OCI-LY3 (cell line): ENCODE measurements around the gene CAMTA1.

Source experiments
- H2AFZ ChIP-seq: fragments of 200-600, 300-600 bp; shearing (Covaris generic); 2 replicates; pipeline ENCODE4 v1.6.0; 2014; ENCODE audit warnings: antibody characterized with exemption, low read depth, low read length
- H3K27ac ChIP-seq: fragments of 200-600, 300-600 bp; sonication (generic); 2 replicates; pipeline ENCODE4 v1.5.1; 2014; ENCODE audit warnings: mild to moderate bottlenecking, low read length, moderate library complexity, mixed read lengths
- H3K27me3 ChIP-seq: fragments of 200-600, 300-600 bp; sonication (generic); 2 replicates; pipeline ENCODE4 v1.6.1; 2014; ENCODE audit warnings: low read depth, low read length, mixed read lengths
- H3K36me3 ChIP-seq: fragments of 200-600, 300-600 bp; sonication (generic); replicated peaks from 2 replicates; pipeline ENCODE3; 2014; ENCODE audit warnings: low read depth, low read length, mixed read lengths
- H3K4me1 ChIP-seq: fragments of 300-600, 200-600 bp; sonication (generic); 2 replicates; pipeline ENCODE4 v1.6.1; 2014; ENCODE audit warnings: low read length, mixed read lengths
- H3K4me2 ChIP-seq: fragments of 200-600, 300-600 bp; sonication (generic); 2 replicates; pipeline ENCODE4 v1.6.1; 2014; ENCODE audit warnings: low read length, mixed read lengths
- H3K4me3 ChIP-seq: fragments of 300-600, 200-600 bp; sonication (generic); 2 replicates; pipeline ENCODE4 v1.5.1; 2014; ENCODE audit warnings: antibody characterized with exemption, mild to moderate bottlenecking, low read length, moderate library complexity
- H3K79me2 ChIP-seq: fragments of 300-600, 200-600 bp; shearing (Covaris generic); 2 replicates; pipeline ENCODE4 v1.6.1; 2014; ENCODE audit warnings: mild to moderate bottlenecking, low read length, mixed read lengths
- H3K9ac ChIP-seq: fragments of 300-600, 200-600 bp; shearing (Covaris generic); 2 replicates; pipeline ENCODE4 v1.6.0; 2014; ENCODE audit warnings: mild to moderate bottlenecking, low read length, moderate library complexity
- H3K9me3 ChIP-seq: fragments of 200-600, 300-600 bp; shearing (Covaris generic); 2 replicates; pipeline ENCODE4 v1.6.1; 2014; ENCODE audit warnings: low read length, mixed read lengths; ENCODE audit not compliant: insufficient read depth
- H4K20me1 ChIP-seq: fragments of 200-600, 300-600 bp; sonication (generic); 2 replicates; pipeline ENCODE4 v1.6.1; 2016; ENCODE audit warnings: low read length, mixed read lengths; ENCODE audit not compliant: insufficient read depth
- EZH2phosphoT487 ChIP-seq: fragments of 200-600 bp; shearing (Covaris generic); IDR thresholded peaks from 2 replicates; pipeline ENCODE4 v1.6.1; 2018; ENCODE audit warnings: antibody characterized with exemption, mixed run types, low read depth
- TF ChIP-seq, protein P1 (sequence below): fragments of 200-600, 300-600 bp; sonication (generic); IDR thresholded peaks from 2 replicates; pipeline ENCODE4 v1.5.1; 2014; ENCODE audit warnings: antibody characterized with exemption, low read length, low read depth

CAMTA1 gene

DNA sequence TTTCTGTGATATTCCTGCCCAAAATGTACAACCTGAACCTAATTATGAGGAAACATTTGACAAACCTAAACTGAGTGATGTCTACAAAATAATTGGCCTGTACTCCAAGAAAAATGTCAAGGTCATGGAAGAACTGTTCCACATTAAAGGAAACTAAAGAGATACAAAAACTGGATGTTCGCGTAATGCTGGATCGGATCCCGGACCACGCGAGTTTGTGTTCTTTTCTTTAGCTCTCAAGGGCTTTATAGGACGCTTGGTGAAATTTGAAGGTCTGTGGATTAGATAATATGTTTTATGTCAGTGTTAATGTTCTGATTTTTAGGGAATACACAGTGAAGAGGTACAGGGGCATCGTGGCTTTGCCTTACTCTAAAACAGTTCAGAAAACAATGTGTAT, 400.5 kb downstream of the CAMTA1 start:
- Histone ChIP-seq H4K20me1 (no peaks in the 10 kb centered on the region), H3K79me2 (no peaks in the 10 kb centered on the region), H3K4me3 (no peak overlapping the region), H3K4me1 (no peaks in the 10 kb centered on the region), H3K9me3 (no peaks in the 10 kb centered on the region), H3K9ac (no peak overlapping the region), H3K27ac (no peak overlapping the region), H3K27me3 (0 out of 2 replicates have a peak, but pooled peaks cover 7% of the 10 kb centered on the region), H2AFZ (no peak overlapping the region), H3K4me2 (no peak overlapping the region), H3K36me3 (no peaks in the 10 kb centered on the region)
- no peak for TF ChIP-seq EZH2phosphoT487
- TF ChIP-seq, protein P1, sequence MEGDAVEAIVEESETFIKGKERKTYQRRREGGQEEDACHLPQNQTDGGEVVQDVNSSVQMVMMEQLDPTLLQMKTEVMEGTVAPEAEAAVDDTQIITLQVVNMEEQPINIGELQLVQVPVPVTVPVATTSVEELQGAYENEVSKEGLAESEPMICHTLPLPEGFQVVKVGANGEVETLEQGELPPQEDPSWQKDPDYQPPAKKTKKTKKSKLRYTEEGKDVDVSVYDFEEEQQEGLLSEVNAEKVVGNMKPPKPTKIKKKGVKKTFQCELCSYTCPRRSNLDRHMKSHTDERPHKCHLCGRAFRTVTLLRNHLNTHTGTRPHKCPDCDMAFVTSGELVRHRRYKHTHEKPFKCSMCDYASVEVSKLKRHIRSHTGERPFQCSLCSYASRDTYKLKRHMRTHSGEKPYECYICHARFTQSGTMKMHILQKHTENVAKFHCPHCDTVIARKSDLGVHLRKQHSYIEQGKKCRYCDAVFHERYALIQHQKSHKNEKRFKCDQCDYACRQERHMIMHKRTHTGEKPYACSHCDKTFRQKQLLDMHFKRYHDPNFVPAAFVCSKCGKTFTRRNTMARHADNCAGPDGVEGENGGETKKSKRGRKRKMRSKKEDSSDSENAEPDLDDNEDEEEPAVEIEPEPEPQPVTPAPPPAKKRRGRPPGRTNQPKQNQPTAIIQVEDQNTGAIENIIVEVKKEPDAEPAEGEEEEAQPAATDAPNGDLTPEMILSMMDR = no peak

DNA sequence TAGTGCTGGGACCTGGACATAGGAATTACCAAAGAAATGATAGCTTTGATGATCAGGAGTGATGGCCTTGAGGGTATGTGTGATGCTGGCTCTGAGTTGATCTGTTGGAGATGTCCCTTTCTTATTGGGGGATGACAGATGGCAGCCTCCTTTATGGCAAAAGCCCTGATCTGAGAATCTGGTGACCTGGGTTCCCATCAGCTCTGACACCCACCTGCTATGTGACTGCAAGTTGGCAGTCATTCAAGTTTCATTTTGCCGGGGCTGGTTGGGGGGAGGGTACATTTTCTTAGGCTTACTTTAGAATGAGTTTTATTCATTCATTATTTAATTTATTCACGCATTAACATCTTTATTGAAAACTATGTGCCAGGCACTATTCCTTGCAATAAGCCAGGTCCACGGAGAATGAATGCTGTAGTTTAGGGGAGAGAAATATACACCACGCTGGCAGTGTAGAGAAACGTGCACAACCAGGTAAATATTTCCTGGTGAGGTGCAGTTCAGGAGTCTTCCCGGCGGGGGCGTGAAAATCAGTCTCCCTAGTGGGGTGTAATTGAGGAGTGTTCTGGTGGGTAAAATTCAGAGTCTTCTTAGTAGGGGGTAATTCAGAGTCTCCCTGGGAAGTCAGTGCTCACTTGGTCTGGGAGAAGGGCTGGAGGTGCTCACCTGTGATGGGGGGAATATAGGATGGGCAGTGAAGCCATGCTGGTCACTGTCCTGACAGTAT, 401.3 kb downstream of the CAMTA1 start:
- Histone ChIP-seq H3K4me2 (no peak overlapping the region), H3K27me3 (0 out of 2 replicates have a peak, but pooled peaks cover 2% of the 10 kb centered on the region), H3K27ac (no peak overlapping the region), H4K20me1 (no peaks in the 10 kb centered on the region), H3K9ac (no peak overlapping the region), H3K79me2 (no peaks in the 10 kb centered on the region), H3K4me1 (no peaks in the 10 kb centered on the region), H2AFZ (no peak overlapping the region), H3K36me3 (no peaks in the 10 kb centered on the region), H3K9me3 (no peaks in the 10 kb centered on the region), H3K4me3 (no peak overlapping the region)
- no peak for TF ChIP-seq EZH2phosphoT487
- TF ChIP-seq, protein P1 = no peak

DNA sequence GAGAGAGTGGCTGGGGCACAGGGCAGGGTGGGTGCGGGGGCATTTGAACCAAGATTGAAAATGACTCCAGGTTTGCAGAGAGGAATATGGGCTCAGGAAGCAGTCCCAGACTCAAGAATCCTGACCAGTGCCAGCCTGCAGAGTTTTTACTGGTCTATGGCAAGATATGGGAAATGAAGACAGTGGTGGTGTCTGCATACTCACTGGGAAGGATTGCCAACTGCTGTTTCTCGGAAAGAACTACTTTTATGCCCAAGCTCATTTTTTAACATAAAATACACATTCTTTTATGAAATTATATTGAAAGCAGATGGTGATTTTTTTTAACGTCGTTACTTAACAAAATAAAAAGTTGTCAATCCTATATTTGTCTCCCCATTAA, 401.8 kb downstream of the CAMTA1 start:
- no peak for TF ChIP-seq EZH2phosphoT487
- TF ChIP-seq, protein P1 = no peak
- H4K20me1 ChIP-seq = no peaks in the 10 kb centered on the region
- no peaks in the 10 kb centered on the region for H3K9me3 ChIP-seq
- no peaks in the 10 kb centered on the region for H3K27me3 ChIP-seq
- H3K79me2 ChIP-seq = no peaks in the 10 kb centered on the region
- no peak overlapping the region for H2AFZ ChIP-seq
- no peak overlapping the region for H3K27ac ChIP-seq
- H3K9ac ChIP-seq = no peak overlapping the region
- no peak overlapping the region for H3K4me2 ChIP-seq
- H3K36me3 ChIP-seq = no peaks in the 10 kb centered on the region
- H3K4me1 ChIP-seq = no peaks in the 10 kb centered on the region
- no peak overlapping the region for H3K4me3 ChIP-seq

DNA sequence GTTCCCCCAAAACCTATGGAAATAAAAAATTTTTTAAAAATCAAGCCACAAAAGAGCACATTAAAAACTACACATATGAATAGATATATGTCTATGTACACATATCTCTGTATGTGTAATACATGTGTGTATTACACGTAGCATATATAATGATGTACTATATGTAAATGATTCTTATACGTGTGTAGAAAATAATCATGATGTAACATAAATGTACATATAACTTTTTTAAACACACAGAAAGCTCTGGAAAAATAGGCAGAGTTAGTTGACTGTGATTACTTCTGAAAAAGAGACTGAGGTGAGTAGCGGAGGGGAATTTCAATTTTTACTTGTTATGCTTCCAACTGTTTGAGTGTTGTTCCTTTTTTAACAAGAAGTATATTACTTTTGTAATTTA, 405.0 kb downstream of the CAMTA1 start:
- Histone ChIP-seq H4K20me1 (no peaks in the 10 kb centered on the region), H3K4me3 (no peak overlapping the region), H3K9ac (no peak overlapping the region), H3K36me3 (no peaks in the 10 kb centered on the region), H3K4me2 (no peak overlapping the region), H3K79me2 (no peaks in the 10 kb centered on the region), H3K4me1 (no peaks in the 10 kb centered on the region), H3K27me3 (no peaks in the 10 kb centered on the region), H3K9me3 (no peaks in the 10 kb centered on the region), H2AFZ (no peak overlapping the region), H3K27ac (no peak overlapping the region)
- no peak for TF ChIP-seq EZH2phosphoT487
- TF ChIP-seq, protein P1 = no peak
